Gastroesophageal sphincter (tissue), 3 donors: Measurements from ENCODE around the gene LIMS1.

Experiments used
- POLR2A ChIP-seq, 2 donors: fragments of 450-650 bp; IDR thresholded peaks; one replicate each; pipeline ENCODE4 v1.6.1; 2017; ENCODE audit warnings: antibody characterized with exemption in 2 of 2, mild to moderate bottlenecking in 2 of 2, moderate library complexity in 1 of 2
- TF ChIP-seq, protein P1 (sequence below), 4 experiments: fragments of 200-600 bp in 2 of 4; fragments of 450-650 bp in 2 of 4; sonication (generic) in 1 of 4; IDR thresholded peaks; one replicate each; pipeline ENCODE4 v1.5.1; 2017 to 2019; ENCODE audit warnings: antibody characterized with exemption in 4 of 4, mild to moderate bottlenecking in 2 of 4, moderate library complexity in 2 of 4

DNA sequence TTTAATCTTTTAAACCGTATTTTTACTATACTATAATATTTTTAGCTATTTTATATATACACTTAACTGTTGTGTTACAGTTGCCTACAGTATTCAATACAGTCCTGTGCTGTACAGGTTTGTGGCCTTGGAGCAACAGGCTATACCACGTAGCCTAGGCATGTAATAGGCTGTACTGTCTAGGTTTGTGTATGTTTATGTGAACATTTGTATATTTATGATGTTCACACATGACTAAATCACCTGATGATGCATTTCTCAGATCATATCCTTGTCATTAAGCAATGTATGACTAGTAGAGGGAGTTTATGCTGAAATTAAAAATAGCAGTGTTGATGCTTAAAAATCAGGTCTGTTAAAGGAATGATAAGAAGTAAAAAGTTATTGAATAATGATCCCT lies 92.7 kb downstream of the LIMS1 start:
- TF ChIP-seq POLR2A (IDR thresholded peaks at IDR 0.05): no peak
- TF ChIP-seq, protein P1, sequence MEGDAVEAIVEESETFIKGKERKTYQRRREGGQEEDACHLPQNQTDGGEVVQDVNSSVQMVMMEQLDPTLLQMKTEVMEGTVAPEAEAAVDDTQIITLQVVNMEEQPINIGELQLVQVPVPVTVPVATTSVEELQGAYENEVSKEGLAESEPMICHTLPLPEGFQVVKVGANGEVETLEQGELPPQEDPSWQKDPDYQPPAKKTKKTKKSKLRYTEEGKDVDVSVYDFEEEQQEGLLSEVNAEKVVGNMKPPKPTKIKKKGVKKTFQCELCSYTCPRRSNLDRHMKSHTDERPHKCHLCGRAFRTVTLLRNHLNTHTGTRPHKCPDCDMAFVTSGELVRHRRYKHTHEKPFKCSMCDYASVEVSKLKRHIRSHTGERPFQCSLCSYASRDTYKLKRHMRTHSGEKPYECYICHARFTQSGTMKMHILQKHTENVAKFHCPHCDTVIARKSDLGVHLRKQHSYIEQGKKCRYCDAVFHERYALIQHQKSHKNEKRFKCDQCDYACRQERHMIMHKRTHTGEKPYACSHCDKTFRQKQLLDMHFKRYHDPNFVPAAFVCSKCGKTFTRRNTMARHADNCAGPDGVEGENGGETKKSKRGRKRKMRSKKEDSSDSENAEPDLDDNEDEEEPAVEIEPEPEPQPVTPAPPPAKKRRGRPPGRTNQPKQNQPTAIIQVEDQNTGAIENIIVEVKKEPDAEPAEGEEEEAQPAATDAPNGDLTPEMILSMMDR (IDR thresholded peaks at IDR 0.05): no peak
